CD4-positive, alpha-beta T cell treated with Interleukin-17A for 4 hours (primary cell): ENCODE data around the gene GATA5.
"Not testable (repeated sequence)": the region's sequence is repeated elsewhere in the genome, so short reads cannot be mapped to it uniquely, and the experiment has no call there.

ENCODE experiments used
- DNase-seq: peaks from one replicate; pipeline ENCODE4 v3.0.0-alpha.2; 2020; ENCODE audit warnings: mixed read lengths

Gene GATA5

DNA sequence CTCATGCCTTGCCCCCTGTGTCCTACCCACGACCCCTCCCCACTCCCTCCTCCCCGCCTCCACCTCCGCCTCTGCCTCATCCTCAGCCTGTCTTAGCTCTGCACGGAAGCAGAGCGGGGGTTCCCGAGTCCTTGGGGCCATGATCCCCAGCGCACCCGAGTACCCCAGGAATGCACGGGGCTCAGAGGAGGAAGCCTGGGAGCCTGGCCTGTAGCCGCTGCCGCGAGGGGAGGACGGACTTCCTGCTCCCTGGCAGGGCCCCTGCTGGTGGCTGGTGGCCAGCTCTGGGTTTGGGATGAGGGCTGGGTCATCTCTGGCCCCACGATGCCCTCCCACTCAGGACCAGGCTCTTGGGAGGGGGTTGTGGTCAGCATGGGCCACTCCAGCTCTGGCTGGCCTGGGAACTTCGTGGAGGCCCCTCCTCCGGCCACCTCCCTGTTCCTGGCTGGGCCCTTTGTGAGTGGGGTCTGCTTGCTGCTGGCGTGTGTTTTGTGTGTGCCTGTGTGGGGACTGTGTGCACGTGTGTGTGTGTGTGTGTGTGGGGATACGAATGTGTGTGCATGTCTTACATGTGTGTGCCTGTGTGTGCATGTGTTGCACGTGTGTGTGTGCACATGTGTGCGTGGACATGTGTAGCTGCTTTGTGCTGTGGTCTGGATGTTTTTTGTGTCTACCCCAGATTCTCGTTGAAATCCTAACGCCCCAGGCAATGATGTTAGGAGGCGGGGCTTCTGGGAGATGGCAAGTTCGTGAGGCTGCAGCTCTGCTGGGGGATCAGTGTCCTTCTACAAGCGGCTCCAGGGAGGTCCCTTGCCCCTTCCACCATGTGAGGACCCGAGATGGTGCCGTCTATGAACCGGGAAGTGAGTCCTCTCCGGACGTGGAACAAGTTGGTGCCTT is 47.1 kb downstream of the GATA5 start:
- DNase-seq, result no peak

DNA sequence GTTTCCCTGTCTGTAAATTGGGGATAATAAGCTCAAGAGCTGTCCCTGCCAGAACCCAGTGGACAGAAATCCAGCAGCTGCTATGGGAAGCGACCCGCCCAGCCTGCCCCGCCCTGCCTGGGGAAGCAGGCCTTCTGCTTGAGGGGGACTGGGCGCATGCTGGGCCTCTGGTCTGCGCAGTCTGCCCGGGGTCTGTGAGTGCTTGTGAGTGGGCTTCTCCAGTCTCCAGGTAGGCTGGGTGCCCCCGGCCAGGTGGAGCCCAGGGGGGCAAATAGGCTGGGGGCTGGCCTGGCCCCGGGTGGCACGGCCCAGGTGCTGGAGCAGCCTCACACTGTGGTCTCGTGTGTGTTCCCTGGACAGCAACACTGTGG is 47.8 kb downstream of the GATA5 start:
- DNase-seq, result no peak

DNA sequence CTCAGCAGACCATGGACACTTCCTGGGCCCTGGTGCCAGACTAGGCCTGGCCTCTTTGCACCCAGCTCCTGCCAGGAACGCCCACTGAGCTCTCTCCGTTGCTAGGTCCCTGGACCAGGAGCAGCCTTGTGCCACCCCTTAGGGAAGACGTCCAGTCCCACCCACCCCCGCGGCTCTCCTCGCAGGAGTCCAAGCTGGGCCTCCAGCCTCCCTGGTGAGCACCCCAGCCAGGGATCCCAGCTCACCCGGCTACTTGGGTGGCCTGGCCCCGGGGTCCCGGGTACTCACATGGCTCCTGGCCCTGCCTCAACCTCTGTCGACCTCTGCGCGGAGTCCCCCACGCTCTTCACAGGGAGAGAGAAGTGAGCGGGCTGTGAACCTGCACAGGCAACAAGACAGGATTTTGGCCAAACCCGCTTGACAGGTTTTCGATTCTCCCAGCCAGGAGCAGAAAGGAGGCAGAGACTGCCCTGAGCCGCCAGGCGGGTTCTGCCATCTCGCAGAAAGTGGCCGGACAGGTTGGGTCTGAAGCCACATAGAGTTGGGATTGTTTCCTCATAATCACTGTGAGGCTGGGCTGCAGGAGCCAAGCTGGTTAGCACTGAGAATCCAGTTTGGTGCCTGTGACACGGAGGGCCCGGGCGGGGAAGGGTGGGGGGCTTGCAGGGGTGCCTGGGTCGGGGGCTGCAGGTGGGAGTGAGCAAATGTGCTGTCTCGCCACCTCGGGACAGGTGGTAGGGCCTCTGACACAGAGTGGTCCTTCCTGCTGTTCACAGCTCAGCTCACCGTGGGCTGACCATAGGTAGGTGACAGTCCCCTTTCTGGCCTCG is 48.4 kb downstream of the GATA5 start, which contains the start of gene RBBP8NL:
Gene RBBP8NL (minus strand): TSS at position 368 of the 830 bp plus-strand sequence. CDS start 7,892 bp downstream, outside the sequence.
- no peak for DNase-seq

DNA sequence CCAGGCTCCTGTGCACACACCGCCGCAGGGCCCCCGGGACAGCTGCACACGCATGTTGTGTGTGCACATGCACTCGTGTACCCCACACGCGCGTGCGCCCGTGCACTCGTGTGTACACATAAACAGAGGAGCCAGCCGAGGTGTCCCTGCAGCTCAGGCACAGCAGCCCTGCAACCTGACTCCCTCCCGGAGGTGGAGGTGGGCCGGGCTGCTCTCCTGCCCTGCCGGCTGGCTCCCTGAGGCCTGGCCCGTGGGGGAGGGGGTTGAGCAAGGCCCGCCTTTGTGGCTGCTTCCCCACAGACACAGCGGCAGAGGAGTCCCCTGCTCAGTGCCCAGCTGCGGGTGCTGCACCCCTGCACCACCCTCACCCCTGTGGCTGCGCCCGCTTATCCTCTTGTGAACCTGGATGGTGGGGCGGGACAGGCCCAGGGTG is 49.1 kb downstream of the GATA5 start:
- no peak for DNase-seq

DNA sequence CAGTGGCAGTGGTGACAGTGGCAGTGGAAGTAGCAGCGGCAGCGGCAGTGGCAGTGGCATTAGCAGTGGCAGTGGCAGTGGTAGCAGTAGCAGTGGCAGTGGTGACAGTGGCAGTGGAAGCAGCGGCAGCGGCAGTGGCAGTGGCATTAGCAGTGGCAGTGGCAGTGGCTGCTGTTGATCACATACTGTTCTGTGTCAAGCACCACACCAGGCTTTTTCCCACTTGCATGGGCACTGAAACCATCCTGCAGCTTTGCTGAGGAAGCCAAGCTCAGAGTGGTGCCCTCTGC is 49.8 kb downstream of the GATA5 start:
- DNase-seq, result not testable (repeated sequence)

DNA sequence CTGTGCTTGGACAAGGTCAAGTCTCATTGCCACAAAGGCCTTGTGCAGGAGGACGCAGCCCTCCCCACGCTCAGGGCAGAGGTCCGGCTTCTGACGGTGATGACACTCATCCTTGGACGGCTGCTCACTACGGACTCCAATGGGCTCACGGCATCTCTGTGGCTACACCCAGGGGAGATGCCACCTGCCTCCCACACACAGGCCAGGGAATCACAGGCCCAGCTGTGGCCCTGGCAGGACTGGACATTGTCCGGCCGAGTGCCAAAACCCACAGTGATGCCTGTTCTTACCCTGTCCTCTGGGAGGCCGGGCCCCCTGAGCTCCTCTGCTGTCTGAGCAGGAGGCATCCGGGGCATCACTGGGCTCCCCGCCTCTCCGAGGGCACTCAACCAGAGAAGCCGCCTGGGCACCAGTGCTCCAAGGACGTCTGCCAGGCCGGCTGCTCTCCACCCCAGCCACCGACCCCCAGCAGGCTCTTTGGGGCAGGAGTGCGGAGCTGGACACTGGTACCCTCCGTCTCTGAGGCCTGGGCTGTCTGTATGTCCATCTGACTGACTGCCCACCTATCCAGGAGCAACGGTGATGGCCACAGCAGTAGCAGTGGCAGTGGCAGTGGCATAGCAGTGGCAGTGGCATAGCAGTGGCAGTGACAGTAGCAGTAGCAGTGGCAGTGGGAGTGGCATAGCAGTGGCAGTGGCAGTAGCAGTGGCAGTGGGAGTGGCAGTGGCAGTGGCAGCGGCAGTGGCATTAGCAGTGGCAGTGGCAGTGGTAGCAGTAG is 50.3 kb downstream of the GATA5 start:
- no peak for DNase-seq

DNA sequence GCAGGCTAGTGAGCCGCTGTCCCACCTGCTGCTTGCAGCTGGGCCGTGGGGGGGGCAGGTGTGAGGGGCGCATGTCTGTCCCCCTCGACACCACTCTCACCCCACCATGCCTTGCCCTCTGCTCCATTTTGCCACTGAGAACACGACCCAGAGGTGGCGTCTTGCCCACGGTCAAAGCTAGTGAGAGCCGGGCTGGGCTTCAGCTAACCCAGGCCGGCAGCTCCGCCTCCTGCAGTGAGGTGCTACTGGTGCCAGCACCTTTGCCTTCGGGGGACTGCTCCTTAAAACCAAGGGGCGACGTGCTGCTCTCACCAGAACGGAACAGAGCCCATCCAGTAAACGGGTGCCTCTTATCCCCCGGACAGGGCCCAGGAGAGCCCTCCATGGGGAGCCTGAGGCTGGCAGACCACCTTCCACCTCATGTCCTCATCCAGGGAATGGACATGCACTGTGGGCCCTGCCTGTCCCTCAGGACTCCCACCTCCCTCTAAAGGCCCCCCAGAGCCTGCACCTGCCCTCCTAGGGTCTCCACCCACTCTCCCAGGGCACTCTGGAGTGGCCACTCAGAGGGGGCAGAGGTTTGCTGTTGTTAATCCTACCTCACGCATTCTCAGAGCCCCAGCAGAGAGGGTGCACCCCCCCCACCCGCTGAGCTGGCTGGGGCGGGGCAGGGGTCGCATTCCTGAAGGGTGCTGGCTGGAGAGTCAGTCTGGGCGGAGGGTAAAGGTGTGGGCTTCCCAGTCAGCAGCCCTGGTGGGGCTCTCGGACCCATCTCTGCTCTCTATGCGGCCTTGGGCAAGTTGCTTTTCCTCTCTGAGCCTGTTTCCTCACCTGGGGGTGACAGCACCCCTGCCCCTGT is 51.3 kb downstream of the GATA5 start:
- DNase-seq, result no peak

DNA sequence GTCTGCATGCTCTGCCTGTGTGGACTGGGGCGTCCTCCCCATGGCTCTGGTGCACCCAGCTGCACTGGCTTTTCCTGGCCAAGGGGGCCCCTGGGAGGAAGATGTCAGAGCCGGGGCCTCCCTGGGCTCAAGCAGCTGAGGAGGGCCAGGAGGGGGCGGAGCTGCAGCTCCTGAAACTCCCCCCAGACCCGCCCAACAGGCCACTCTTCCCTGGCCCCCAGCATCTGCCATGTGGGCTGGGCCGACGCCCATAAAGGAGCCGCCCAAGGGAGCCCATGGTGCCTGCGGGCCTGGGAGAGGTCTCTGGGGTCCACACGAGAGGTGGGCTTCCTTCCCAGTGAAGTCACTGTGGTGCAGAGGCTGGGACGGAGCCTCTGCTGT is 52.5 kb downstream of the GATA5 start:
- DNase-seq, result no peak

DNA sequence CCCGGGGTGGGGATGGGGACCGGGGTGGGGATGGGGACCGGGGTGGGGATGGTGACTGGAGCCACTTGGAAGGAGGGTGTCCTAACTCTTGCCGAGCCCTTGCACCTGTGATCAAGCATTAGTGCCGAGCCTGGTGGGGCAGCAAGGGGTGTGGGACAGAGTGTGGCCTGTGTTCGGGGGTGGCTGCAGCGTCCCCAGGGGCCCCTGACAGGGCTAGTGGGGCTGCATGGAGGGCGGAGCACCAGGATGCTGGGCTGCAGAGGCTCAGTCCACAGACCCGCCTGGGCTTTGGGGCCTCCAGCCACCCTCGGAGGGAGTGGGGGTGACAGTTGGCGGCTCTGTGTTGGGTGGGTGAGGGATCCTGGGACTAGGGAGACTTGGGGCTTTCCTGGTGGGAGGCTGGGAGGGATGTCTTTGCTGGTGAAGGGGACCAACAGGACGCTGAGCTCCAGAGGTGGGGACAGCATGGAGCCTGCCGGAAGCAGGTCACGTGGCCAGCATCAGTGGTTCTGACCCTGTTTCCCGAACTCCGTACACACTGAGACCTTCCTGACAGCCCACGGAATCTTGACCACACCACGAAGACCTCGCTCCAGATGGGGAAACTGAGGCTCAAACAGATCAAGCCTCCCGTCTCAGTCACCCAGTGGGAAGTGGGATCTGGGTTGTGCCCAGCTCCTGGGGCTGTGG is 53.0 kb downstream of the GATA5 start:
- DNase-seq, result no peak

DNA sequence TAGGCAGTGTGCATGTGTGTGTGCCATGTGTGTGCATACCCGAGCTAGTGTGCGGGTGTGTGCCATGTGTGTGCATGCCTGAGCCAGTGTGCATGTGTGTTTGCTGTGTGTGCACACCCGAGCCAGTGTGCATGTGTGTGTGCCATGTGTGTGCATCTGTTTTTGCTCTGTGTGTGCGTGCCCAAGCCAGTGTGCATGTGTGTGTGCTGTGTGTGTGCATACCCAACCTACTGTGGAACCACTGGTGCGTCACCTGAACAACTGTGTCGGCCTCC is 54.1 kb downstream of the GATA5 start:
- no peak for DNase-seq

DNA sequence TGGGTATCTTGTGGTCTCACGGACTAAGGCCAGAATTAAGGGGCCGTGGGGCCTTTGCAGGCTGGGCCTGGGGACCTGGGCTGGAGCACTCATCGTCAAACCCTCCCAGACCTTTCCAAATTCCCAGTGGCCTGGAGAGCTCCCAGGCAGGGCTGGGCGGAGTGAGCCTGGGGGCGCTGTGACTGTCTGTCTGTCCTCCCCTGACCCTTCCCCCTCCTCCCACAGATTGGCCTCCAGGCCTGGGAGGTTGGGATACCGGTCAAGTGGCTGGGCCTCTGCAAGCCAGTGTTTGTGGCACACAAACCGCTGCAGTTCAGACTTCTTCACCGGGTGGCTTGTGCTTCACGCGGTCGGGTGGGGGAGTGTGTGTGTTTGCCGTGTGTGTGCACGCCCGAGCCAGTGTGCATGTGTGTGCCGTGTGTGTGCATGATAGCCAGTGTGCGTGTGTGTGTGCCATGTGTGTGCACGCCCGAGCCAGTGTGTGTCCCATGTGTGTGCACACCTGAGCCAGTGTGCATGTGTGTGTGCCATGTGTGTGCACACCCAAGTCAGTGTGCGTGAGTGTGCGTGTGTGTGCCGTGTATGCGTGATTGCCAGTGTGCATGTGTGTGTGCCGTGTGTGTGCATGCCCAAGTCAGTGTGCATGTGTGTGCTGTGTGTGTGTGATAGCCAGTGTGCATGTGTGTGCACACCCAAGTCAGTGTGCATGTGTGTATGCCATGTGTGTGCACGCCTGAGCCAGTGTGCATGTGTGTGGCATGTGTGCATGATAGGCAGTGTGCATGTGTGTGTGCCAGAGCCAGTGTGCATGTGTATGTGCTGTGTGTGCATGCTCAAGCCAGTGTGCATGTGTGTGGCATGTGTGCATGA is 54.7 kb downstream of the GATA5 start:
- DNase-seq, result no peak

DNA sequence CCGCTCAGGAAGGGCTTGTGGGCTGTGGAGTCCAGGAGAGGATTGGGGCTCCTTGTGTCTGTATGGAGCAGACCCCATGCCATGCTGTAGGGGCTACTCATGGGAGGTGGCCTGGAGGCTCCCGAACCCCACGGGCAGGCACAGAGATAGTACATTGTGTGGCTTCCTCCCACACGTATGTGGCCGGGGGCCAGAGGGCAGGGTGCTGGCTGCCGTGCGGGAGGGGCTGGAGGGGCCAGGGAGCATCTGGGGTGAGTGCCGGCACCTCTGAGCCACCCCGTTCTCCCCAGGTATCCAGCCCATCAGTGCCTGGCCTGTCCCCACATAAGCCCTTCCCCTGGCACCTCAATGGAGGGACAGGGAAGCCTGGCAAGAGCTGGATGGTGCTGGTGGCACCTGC is 56.0 kb downstream of the GATA5 start:
- no peak for DNase-seq

DNA sequence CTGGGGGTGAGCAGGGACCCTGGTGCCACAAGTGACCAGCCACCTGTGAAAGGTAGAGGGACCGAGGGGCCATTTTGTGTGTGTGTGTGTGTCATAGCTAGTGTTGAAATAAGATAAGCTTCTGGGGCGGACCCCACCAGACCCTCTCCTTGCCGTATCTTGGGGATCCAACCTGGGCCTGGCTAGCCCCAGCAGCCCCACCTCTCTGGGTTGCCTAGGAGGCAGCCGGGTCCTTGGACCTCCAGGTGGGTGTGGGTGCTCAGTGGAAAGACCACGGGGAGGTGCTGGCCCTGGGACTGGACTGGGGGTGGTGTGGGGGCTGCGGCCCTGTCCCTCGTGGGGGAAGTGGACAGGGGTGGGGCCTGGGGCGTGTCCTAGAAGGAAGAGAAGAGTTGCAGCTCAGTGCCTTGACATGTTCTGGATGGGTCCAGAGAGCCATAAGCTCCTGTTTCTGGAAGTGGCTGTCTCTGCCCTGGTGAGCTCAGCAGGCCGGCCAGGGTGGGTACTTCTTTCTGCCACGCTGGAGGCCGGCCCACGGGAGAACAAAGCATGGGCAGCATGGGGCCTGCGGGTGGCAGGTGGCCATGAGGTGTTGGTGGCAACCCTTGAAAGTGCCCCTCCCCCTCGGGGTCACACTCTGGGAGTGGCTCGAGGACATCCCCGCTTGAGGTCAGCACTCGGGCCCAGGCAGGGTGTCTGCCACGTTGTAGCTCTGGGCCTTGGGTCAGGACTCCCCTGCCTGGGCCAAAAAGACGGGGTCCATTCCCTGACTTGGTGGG is 56.9 kb downstream of the GATA5 start:
- DNase-seq, result no peak

DNA sequence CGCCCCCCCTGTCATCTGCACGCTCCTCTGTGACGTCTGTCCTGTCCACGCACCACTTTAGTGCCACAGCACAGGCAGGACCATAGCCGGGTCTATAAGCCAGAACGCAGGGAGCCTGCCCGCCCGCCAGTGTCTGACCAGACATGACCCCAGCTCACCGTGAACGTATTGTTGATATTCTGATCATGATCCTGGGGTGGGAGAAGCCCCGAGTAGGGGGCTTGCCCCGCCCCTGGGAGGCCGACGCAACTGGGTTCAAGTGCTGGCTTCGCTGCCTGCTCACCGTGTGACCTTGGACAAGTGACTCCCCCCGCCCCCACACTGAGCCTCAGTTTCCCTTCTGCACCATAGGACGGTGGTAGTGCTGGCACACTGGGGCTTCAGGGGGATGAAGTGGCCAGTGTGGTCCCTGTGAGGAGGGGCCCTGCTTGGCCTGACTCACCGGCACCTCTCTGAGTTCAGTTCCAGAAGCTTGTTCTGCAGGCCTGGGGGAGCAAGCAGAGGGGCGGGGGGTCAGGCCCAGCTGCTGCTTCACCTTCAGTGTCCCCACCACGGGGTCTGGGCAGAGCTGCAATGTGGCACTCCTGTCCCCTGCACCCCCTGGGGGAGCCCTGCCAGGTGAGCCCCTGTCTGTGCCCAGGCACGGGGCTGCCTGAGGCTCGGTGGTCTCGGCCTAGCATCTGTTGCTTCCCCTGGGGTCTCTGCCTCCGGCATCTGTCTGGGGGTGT is 57.6 kb downstream of the GATA5 start:
- DNase-seq, result no peak

DNA sequence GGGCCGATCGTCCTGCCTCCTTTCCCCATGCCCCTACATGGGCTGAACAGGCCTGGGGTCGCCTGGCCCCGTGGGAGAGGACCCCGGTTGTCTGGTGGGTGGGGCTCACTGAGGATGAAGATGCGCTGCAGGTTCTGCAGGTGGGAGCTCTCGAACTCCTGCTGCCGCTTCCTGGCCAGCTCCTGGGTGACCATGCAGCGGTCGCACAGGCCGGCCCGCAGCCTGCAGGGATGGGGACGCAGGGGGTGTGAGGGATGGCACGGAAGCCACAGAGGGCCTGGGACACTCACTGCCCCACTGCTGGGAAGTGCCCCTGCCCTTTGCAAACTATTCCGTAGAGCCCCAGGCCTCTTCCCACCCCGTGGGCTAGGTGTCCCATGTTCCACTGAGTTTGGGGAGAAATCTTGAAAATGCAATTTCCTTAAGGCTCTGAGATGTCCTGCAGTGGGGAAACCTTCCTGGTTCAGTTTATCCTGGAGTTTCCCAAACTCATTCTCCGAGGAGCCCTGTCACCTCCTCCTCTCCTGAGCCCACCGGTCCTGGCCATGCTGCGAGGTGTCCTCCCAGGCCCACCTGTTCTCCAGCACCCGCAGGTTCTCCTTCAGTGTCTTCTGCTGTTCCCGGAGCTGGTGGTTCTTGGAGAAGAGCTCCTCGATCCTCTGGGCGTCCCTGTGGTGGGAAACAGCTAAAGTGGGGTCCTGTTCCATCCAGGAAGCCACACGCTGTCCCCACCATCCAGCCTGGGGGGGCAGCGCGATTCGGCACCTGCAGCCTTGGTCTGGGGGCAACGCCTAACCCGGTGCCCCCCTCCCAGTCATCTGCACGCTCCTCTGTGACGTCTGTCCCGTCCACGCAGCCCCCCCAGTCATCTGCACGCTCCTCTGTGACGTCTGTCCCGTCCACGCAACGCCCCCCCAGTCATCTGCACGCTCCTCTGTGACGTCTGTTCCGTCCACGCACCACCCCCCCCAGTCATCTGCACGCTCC is 58.9 kb downstream of the GATA5 start:
- no peak for DNase-seq

DNA sequence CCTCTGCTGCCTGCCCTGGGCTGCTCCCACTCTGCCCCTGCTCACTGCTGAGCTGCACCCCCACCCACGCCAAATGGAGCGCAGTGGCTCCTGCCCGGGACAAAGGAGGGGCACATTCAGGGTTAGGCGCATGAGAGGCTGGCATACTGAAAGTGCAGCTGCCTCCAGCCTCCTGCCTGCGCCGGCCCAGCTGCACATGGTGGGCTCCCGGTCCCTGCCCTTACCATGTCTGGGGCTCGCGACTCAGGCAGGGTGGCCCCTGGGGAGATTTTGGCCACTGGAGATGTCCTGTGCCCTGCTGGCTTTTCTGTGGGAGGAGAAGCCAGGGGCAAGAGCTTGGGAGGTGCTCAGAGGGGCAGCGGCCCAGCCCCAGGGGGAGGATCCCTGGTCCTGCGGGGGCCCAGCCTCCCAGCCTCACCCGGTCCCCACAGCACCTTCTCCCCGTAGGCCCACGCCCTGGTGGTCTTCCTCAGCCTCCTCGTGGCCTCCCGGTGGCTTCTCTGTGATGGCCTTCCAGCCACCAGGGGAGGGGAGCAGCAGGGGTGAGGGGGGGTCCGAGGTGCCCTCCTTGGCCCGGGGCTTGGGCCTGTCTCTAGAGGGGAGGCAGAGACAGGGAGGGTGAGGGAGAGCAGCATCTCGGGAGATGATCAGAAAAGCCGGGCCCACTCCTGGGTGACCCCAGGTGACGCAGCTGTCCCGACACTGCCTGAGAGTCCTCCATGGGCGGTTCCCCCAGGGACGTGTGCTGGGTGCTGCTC is 60.3 kb downstream of the GATA5 start:
- no peak for DNase-seq

DNA sequence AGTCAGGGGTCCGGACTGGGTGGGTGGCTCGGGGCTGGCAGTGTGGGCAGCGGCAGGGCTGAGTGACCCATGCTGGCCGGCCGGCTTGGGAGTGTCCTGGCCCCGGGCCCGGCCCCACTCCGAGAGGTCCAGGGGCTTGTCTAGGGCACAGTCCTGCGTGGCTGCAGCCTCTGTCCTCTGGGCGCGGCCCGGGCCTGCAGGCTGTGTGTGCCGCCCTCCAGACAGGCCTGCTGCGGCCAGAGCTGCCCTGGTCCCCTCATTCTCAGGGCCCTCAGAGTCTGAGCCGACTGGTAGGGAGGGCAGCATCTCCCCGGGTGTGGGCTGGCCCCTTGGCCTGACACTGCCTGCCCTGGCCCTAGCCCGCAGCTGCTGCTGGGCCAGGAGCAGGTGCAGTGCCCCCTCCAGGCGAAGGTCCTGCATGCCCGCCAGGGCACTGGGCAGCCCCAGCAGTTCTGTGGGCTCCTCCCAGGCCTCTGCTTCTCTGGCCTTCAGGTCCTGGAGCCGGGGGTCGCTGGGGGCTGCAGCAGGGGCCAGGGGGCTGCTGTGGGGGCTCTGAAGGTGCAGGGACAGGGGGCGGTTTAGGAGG is 61.8 kb downstream of the GATA5 start:
- DNase-seq, result no peak
